NCI-H1048 (cell line): ENCODE data around the gene MPP2.
"Not testable (repeated sequence)": the region's sequence is repeated elsewhere in the genome, so short reads cannot be mapped to it uniquely, and the experiment has no call there.

Source experiments
- DNase-seq: peaks from one replicate; lab custom pipeline; 2025; lab: John Stamatoyannopoulos, UW

The MPP2 gene

DNA sequence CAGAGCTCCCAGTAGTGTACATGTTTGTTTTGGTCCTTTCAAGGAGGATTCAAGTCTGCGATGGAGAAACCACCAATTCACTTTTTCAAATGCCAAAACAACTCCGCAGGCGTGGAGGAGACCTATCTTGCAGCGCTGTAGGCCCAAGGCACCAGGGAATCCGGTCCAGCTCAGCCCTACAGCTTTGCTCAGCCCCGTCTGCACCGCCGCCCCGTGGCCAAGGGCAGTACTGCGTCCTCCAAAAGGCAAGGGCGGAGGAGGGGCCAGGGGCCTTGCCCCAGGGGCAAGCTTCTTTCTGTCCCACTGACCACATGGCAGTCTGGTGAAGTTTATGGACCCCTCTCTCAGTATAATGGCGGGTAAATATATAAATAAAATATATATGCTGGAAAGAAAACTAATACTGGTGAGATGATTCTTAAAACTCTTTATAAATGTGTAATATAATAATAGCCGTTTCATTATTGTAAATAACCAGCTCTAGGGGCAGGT, 61.1 kb downstream of the MPP2 start:
- DNase-seq, result no peak

DNA sequence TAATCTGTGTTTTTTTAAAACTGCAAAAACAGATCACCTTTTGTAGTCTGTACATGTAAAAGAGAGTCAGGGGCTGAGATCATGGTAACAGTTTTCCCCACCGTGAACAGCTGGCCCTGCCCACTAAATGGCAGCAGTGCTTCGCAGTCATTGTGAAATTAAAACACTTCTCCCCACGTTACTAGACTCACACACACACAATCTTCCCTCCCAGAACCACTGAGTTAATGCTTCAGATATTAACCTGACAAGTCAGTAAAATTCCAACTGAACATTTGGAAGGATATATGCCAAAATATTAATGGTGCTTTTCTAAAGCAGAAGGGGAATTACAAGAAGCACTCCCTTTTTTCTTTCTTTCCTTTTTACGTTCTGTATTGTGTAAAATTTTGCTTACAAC, 61.6 kb downstream of the MPP2 start:
- no peak for DNase-seq

GRCh38 chr17:43844241-43844640, 63.1 kb downstream of the MPP2 start:
- no peak for DNase-seq

GRCh38 chr17:43842975-43843325, 64.4 kb downstream of the MPP2 start:
- DNase-seq, result no peak

- not testable (repeated sequence) for DNase-seq
These were observed 65.0 kb downstream of the MPP2 start for GRCh38 chr17:43842091-43842974.

DNA sequence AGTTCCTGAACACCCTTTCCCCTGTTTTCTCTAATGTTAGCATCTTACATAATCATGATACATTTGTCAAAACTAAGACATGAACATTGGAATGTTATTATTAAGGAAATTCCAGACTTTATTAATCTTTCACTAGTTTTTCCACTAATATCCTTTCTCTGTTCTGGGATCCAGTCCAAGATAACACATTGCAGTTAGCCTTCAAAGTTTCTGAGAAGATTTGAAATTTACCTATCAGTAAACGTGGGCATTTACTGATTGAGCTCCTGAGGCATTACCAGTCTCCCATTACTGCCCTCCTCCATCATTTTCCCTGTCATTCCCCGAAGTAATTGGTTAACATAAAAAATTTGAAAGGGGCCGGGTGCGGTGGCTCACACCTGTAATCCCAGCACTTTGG, 66.1 kb downstream of the MPP2 start:
- DNase-seq, result no peak

DNA sequence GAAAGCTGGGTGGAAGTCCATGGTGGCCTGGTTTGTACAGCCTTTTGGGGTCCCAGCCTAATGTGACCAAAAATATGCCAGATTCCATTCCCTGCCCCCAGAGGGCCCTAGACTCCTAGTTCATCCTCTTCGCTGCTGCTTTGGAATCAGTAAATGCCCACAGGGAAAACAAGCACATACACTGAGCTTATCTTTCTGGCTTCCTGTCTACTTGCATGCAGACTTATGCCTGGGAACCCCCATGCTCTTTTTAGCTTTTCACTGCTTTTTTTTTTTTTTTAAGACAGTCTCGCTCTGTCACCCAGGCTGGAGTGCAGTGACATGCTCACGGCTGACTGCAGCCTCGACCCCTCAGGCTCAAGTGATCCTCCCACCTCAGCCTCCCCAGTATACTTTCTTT, 66.5 kb downstream of the MPP2 start:
- DNase-seq, result no peak

GRCh38 chr17:43839670-43840108, 67.6 kb downstream of the MPP2 start:
- no peak for DNase-seq

DNA sequence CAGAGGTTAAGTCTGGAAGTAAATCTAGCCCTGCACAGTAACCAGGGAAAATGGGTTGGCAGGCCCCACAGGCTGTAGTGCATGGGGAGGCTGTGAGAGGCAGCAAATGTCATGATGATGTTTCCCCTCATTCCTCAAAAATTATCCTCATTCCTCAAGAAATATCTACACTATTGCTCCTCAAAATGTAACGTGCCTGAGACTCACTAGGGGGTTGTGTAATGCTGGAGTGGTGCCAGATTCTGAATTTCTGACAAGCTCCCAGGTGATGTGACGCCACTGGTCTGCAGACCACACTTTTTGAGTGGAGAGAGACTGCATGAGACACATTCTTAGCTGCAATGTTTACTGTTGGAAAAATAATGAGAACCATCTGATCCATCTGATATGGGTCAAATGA, 73.2 kb downstream of the MPP2 start:
- no peak for DNase-seq

DNA sequence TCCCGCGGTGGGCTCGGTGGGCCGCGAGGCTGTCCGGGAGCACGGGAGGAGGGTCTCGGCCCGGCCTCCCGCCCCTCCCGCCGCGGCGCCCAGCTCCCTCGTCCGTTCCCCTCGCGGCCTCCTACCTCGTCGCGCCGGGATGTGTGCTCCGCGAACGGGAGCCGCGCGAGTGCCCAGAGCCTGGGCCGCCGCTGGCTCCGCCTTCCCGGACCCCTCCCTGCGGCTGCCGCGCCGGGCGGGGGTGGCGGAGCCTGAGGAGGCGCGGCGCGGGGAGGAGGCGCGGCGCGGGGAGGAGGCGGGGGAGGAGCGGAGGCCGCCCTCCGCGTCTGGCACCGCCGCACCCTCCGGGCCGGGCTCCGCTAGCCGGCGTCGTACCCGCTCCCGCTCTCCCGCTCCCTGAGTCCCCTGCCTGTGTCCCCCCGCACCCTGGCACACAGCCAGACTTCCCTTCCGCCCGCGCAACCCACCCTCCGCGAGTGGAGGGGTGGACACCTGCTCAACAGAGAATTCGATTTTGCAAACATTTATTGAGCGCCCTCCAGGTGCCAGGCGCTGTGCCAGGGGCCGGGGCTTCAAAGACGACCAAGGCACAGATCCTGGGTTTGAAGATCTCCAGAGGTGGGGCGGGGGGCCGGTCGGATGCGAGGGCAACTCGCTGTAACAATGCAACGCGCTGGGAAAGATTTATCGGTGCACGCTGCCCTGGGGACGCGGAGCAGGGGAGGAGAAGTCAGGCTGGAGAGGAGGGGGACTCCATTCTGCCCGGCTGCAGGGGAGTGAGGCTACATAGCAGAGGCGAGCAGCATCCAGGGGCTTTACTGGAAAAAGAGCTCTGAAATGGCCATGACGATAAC, 74.1 kb downstream of the MPP2 start, which contains the start of gene MPP3:
TSS of gene MPP3 (minus strand) at position 171 of the 854 bp plus-strand sequence. CDS start 1,240 bp downstream, outside the sequence.
- DNase-seq, result peak; percentile 31

GRCh38 chr17:43832168-43832975, 75.0 kb downstream of the MPP2 start:
- DNase-seq, result no peak

- DNase-seq, result no peak
These were observed 75.7 kb downstream of the MPP2 start for GRCh38 chr17:43831633-43832032.

GRCh38 chr17:43830510-43831140, 76.7 kb downstream of the MPP2 start:
- no peak for DNase-seq

GRCh38 chr17:43829738-43830137, 77.6 kb downstream of the MPP2 start:
- DNase-seq, result no peak

GRCh38 chr17:43827596-43827995, 79.7 kb downstream of the MPP2 start:
- DNase-seq, result no peak

- DNase-seq, result no peak
These were observed 81.1 kb downstream of the MPP2 start for GRCh38 chr17:43826206-43826605.

DNA sequence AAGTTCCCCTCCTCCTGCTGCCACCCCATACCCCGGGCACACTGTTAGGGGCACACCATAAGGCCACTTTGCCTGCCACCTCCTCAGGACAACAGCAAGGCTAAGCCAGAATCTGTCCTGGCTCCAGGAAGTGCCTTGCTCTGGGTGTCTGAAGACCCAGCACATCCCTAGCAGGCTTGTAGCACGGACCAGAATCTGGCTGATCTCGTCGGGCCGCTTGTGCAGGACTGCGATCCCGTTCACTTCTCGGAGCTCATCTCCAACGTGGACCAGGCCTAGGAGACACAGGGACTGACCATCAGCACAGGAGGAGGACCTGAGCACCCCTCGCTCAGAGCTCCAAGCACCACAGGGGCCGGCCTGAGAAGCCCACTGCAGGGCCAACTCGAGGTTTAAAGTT, 81.8 kb downstream of the MPP2 start:
- DNase-seq, result no peak
